ENCODE data around the gene COX8A.

Gene COX8A

GRCh38 chr11:64021757-64022093, 47.3 kb downstream of the COX8A start:
- no peak for DNase-seq (ENCODE audit: low read depth)

DNA sequence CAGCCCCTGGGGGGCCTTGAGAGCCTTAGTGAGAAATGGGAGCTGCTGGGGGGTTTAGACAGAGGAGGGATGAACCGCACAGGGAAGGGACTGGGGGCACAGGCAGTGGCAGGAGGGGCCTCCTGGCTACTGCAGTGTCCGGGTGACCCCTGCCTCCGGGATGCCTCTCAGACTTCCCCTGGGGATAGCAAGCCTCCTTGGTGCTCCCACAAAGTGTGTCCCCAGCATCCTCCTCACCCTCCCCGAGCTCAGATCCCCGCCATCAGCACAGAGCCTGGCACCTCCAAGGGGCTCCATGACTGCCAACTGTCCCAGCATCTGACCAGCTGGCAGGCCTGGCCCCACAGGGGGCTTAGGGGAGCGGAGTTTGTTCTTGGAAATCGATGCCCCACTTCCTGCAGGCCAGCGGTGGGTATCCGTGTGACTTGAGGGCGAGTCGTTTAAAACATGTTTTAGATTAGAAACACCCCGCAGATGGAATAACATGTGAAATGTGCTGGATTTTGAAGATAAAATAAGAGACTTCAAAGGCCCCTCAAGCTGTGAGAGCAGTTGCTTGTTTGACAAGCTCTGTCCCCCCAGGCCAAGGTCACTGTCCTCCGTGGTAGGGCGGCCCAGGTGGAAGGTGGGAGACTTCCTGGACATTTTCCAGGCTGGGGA, 47.8 kb downstream of the COX8A start:
- DNase-seq (ENCODE audit: low read depth): no peak

DNA sequence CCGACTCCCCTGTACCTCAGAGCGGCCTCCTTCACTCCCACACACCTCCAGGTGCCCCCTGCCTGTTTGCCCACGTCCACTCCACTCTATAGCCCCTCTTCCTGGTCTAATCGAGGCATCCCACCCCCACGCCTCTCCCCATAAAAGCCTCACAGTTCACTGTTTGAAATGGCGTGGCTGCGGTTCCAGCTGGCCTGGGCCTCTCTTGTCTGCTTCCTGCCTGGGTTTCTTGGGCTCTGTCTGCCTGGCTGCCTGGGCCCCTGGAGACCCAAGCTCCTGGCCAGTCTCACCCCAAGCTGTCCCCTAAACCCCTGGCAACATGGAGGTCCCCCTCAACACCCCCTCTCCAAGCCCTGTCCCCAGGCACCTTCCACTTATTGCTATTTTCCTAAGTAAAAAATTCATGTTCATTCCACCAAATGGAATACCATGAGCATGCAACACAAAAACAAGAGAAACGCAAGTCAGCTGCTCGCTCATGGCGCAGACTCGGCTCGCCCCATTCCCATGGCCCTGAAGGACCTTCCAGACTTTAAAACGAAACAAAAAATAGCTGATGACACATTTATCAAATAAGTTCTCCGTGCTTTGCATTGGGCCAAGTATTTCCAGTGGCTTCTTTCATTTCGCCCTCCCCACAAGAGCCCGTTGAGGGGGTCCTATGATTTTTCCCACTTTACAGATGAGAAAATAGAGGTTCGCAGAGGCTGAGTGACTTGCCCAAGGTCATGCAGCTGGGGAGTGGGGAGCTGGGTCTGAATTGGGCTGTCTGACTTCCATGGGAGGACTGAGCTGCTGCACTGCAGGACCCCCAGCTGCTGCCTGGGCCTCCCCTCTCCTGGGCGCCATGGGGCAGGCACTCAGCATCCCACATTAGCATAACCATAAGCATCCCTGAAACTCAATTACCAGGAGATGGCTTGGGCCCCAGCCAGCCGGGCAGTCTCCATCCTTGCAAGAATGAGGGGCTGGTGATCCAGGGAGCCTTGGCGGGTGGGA, 49.6 kb downstream of the COX8A start:
- DNase-seq (ENCODE audit: low read depth): no peak

- no peak for DNase-seq (ENCODE audit: low read depth)
These were observed 50.8 kb downstream of the COX8A start for GRCh38 chr11:64025205-64025604.
